ENCODE results near the gene SDK2. TPM values are rescaled to one million over a fixed set of nuclear protein-coding genes. Genes with fewer than 3 reads are reported as not detected.
A peak's percentile ranks its signal among the peaks of the same experiment; 100 is the strongest.

Gene SDK2
- polyA plus RNA-seq, 2 of the 4 experiments (the other 2 are of a cell fraction) = 0.36 to 0.57 TPM

DNA sequence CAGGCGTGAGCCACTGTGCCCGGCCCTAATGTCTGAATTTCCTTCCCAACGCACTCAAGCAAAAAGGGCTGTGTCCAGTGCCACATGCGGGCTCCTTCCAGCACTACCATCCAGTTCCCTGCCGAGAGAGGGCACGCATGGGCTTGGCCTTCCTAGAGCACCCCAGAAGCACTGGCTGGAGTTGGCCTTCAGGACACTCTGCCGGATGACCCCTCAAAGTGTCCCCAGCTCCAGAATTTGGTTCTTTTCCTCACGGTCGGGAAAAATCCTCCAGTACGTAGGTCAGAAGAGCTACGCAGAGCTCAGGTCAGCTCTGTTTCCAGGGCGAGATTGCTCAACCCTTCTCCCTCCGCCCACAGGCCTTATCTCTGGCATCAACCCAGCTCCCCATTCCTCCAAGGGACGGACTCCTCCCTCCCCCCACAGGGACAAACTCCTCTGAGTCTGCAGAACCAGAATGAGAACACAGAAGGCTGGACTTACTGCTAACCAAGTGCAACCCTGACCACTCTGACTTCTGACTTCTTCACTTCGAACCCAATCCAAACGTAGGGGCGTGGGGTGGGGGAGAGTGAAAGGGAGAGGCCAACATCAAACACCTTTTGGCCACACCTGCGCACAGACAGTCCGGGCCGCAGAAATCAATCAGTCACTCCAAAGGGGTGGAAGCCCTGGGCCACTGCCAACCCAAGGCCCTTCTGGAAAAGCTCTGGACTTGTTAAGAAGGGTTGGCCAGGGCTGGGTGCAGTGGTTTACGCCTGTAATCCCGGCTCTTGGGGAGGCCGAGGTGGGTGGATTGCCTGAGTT, 336.0 kb downstream of the SDK2 start (continued):
- TF ChIP-seq SMC3 (IDR thresholded peaks at IDR 0.05) (peak; percentile 21; the same call in 1 of the 3 replicates), KDM1A (IDR thresholded peaks at IDR 0.05; ENCODE audit: low read depth) (no peak), BCL3 (IDR thresholded peaks at IDR 0.05) (0 out of 3 replicates have a peak, but pooled peaks have one; percentile 43), HEYL (CRISPR knock-in tag; IDR thresholded peaks at IDR 0.05) (no peak)

- Histone ChIP-seq H3K9me3 (no peaks in the 10 kb centered on the region), H3K4me2 (peak overlapping the region; percentile 91), H3K4me1 (peaks cover 65% of the 10 kb centered on the region), H3K27ac (peak overlapping the region; percentile 95 to 96), H3K4me3 (no peak overlapping the region)
- TF ChIP-seq RCOR1 (IDR thresholded peaks at IDR 0.05; ENCODE audit: low read depth, low read length) = no peak
- TF ChIP-seq RFX5 (IDR thresholded peaks at IDR 0.05) = 0 out of 2 replicates have a peak, but pooled peaks have one; percentile 39
- FAIRE-seq = no peak
- ATAC-seq = no peak
- ChIA-PET CTCF (interaction anchor here (1.1 to 29.0 kb wide), 14 partner anchors 8 to 747 kb away, joined by 3 to 385 read pairs (median 4); a partner anchor contains a TSS), POLR2A (interaction anchor here (0.7 to 5.0 kb wide), 3 partner anchors 8 to 35 kb away, joined by 4 to 24 read pairs (median 22); no protein-coding TSS in a partner anchor)
- WGBS (ENCODE audit: missing lambda C conversion rate) = 77% methylated on average over 9 of the region's 9 CpGs
- no peak for DNase-seq (ENCODE audit: low read depth in 1 of 2, low spot score in 1 of 2)
Measured at GRCh38 chr17:73307130-73307529, 337.1 kb downstream of the SDK2 start.

DNA sequence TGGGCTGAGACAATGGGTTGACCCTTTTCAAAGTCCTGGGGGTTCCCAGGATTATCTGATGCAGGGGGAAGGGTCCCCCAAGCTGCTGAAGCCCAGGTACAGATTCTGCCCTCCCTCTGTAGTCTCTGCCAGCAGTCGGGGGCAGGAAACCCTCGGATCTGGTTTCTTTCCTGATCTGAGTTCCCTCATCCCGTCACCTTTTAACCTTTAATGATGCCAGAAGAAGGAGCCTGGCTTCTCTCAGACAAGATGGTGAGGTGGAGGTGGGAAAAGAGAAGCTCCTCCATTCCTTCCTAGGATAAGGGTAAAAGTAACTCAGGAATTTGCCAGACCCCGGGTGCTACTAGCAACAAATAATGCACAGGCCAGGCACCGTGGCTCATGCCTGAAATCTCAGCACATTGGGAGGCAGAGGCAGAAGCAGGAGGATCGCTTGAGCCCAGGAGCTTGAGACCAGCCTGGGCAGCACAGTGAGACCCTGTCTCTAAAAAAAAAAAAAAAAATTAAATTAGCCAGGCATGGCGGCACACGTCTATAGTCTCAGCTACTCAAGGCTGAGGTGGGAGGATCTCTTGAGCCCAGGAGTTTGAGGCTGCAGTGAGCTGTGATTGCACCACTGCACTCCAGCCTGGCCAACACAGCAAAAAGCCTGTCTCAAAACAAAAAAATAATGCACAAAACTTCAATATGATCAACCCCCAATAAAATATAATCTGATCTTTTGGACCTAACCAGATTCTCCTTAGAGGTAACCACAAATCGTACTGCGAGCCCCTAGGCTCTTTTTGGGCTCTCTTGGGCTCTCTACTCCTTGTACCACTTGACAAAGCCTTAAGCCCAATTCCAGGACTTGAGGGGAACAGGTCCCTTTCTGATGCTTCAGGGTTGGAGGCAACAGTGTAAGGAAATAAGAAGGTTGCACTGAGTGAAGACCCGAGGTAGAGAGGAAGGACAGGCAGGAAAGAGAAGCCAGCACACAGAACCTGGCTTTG, 338.1 kb downstream of the SDK2 start:
- TF ChIP-seq KDM1A (IDR thresholded peaks at IDR 0.05; ENCODE audit: low read depth) = no peak
- no peak for TF ChIP-seq HES2 (IDR thresholded peaks at IDR 0.05)
- no peak for TF ChIP-seq RCOR1 (IDR thresholded peaks at IDR 0.05; ENCODE audit: low read depth, low read length)
- no peak for TF ChIP-seq ESRRA (IDR thresholded peaks at IDR 0.05; ENCODE audit: borderline replicate concordance, low read length)
- no peak for TF ChIP-seq EHMT2 (IDR thresholded peaks at IDR 0.05; ENCODE audit: low read depth)
- TF ChIP-seq NR3C1 (IDR thresholded peaks at IDR 0.05) = no peak
- ChIA-PET CTCF (interaction anchor here (0.7 to 29.0 kb wide), 17 partner anchors 8 to 1109 kb away, joined by 3 to 385 read pairs (median 4); a partner anchor contains a TSS), POLR2A (interaction anchor here (5.0 kb wide), 1 partner anchor 36 kb away, joined by 24 read pairs; no protein-coding TSS in a partner anchor)
- no peak for ATAC-seq
- peak overlapping the region; percentile 33 for H3K4me3 ChIP-seq
- H3K27ac ChIP-seq = peak overlapping the region; percentile 95 to 96
- peak overlapping the region; percentile 91 for H3K4me2 ChIP-seq
- DNase-seq (ENCODE audit: low read depth in 1 of 2, low spot score in 1 of 2) = no peak
- H3K9me3 ChIP-seq = no peaks in the 10 kb centered on the region
- 50% methylated on average over 11 of the region's 11 CpGs for WGBS (ENCODE audit: missing lambda C conversion rate)
- no peak for FAIRE-seq
- H3K4me1 ChIP-seq = peaks cover 73% of the 10 kb centered on the region

- WGBS (ENCODE audit: missing lambda C conversion rate) = 8% methylated on average over 16 of the region's 16 CpGs
- H3K4me2 ChIP-seq = peak overlapping the region; percentile 91
- ATAC-seq = peak; percentile 55 to 60
- peak overlapping the region; percentile 95 to 96 for H3K27ac ChIP-seq
- H3K9me3 ChIP-seq = no peaks in the 10 kb centered on the region
- ChIA-PET CTCF (interaction anchor here (0.8 to 29.0 kb wide), 10 partner anchors 9 to 894 kb away, joined by 3 to 385 read pairs (median 8); no protein-coding TSS in a partner anchor), POLR2A (interaction anchor here (0.5 to 5.0 kb wide), 2 partner anchors 37 to 47 kb away, joined by 3 to 24 read pairs; no protein-coding TSS in a partner anchor)
- H3K4me1 ChIP-seq = peaks cover 82% of the 10 kb centered on the region
- no peak for FAIRE-seq
- peak; percentile 71 to 82 for DNase-seq (ENCODE audit: low read depth in 1 of 2, low spot score in 1 of 2)
- H3K4me3 ChIP-seq = peak overlapping the region; percentile 33
- TF ChIP-seq POLR2A (IDR thresholded peaks at IDR 0.05; ENCODE audit: low read length) (peak; percentile 24; the same call in 1 of the 2 replicates), MAX (IDR thresholded peaks at IDR 0.05) (peak; percentile 67), EP300 (IDR thresholded peaks at IDR 0.05) (no peak), CTCF (IDR thresholded peaks at IDR 0.05) (peak; percentile 24; the same call in 2 of the 3 replicates), PHF8 (IDR thresholded peaks at IDR 0.05; ENCODE audit: borderline replicate concordance, low read depth) (no peak), E2F6 (IDR thresholded peaks at IDR 0.05; ENCODE audit: borderline replicate concordance, low read depth) (peak; percentile 53; the same call in 1 of the 2 replicates), HOXB5 (CRISPR knock-in tag; IDR thresholded peaks at IDR 0.05) (peak; percentile 24; the same call in 1 of the 2 replicates), RAD21 (conservative IDR thresholded peaks at IDR 0.05 in 1 of 2, IDR thresholded peaks at IDR 0.05 in 1 of 2) (peak; percentile 39 to 46; a peak in 3 of 5 replicates)
- TF ChIP-seq, protein P1, sequence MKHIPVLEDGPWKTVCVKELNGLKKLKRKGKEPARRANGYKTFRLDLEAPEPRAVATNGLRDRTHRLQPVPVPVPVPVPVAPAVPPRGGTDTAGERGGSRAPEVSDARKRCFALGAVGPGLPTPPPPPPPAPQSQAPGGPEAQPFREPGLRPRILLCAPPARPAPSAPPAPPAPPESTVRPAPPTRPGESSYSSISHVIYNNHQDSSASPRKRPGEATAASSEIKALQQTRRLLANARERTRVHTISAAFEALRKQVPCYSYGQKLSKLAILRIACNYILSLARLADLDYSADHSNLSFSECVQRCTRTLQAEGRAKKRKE (CRISPR knock-in tag; IDR thresholded peaks at IDR 0.05; ENCODE audit: low read depth) = 0 out of 2 replicates have a peak, but pooled peaks have one; percentile 10
Measured at GRCh38 chr17:73304971-73305812, 339.1 kb downstream of the SDK2 start.

All from A549 (cell line).